H1 (cell line): ENCODE measurements around the gene IQCN. TPM values are rescaled to one million over a fixed set of nuclear protein-coding genes. Genes with fewer than 3 reads are reported as not detected.
A peak's percentile ranks its signal among the peaks of the same experiment; 100 is the strongest.

ENCODE experiments used
- ASH2L ChIP-seq: fragments of 200-600, 300-600 bp; sonication (generic); IDR thresholded peaks from one replicate; pipeline ENCODE4 v1.7.1; 2017; ENCODE audit warnings: low read length
- ATF2 ChIP-seq: IDR thresholded peaks from 2 replicates; pipeline ENCODE4 v1.6.1; 2012; ENCODE audit warnings: low read length, inconsistent platforms
- ATF3 ChIP-seq: IDR thresholded peaks from 2 replicates; pipeline ENCODE4 v1.6.1; 2011; ENCODE audit warnings: low read depth, mild to moderate bottlenecking, low read length; ENCODE audit not compliant: insufficient read depth
- CHD1 ChIP-seq: IDR thresholded peaks from 2 replicates; pipeline ENCODE4 v1.6.1; 2012; ENCODE audit warnings: low read depth, low read length, improper control_type of control experiment
- CREB1 ChIP-seq: IDR thresholded peaks from 2 replicates; pipeline ENCODE4 v1.6.1; 2012; ENCODE audit warnings: inconsistent platforms
- EP300 ChIP-seq, 2 experiments: IDR thresholded peaks; 1 replicate in 1 of 2; 2 replicates in 1 of 2; pipeline ENCODE4 v1.6.1; 2011 to 2012; ENCODE audit warnings: low read depth in 2 of 2, low read length in 2 of 2, mild to moderate bottlenecking in 2 of 2, borderline replicate concordance in 1 of 2, inconsistent platforms in 1 of 2, moderate library complexity in 1 of 2
- EZH2 ChIP-seq: fragments of 200-600 bp; sonication (generic); IDR thresholded peaks from 2 replicates; pipeline ENCODE4 v1.7.1; 2012; ENCODE audit warnings: low read depth, mild to moderate bottlenecking, moderate library complexity, low read length, inconsistent platforms; ENCODE audit not compliant: severe bottlenecking
- GTF2F1 ChIP-seq: IDR thresholded peaks from 2 replicates; pipeline ENCODE4 v1.6.1; 2012; ENCODE audit warnings: low read depth, low read length, improper control_type of control experiment, borderline replicate concordance
- POU5F1 ChIP-seq: IDR thresholded peaks from 2 replicates; pipeline ENCODE4 v1.6.1; 2011; ENCODE audit warnings: low read depth, mild to moderate bottlenecking, low read length, moderate library complexity
- RBBP5 ChIP-seq: IDR thresholded peaks from 2 replicates; pipeline ENCODE4 v1.7.1; 2012; ENCODE audit warnings: low read depth, mild to moderate bottlenecking, inconsistent platforms, low read length, moderate library complexity, borderline replicate concordance
- RFX5 ChIP-seq: IDR thresholded peaks from 2 replicates; pipeline ENCODE4 v1.6.1; 2011; ENCODE audit warnings: low read depth, low read length, improper control_type of control experiment, borderline replicate concordance
- SAP30 ChIP-seq: fragments of 300-600 bp; sonication (generic); IDR thresholded peaks from 2 replicates; pipeline ENCODE4 v1.7.1; 2012; ENCODE audit warnings: low read length, moderate library complexity, mild to moderate bottlenecking, inconsistent platforms; ENCODE audit not compliant: insufficient read depth, insufficient replicate concordance
- SIN3A ChIP-seq, 2 experiments: IDR thresholded peaks in 1 of 2; conservative IDR thresholded peaks in 1 of 2; 2 replicates each; pipeline ENCODE4 v1.6.1; 2011 to 2012; ENCODE audit warnings: low read length in 2 of 2, improper control_type of control experiment in 1 of 2, low read depth in 1 of 2, mild to moderate bottlenecking in 1 of 2
- SIRT6 ChIP-seq: IDR thresholded peaks from one replicate; pipeline ENCODE4 v1.7.1; 2012; ENCODE audit warnings: low read length, inconsistent platforms
- SP1 ChIP-seq: IDR thresholded peaks from 2 replicates; pipeline ENCODE4 v1.6.1; 2011; ENCODE audit warnings: low read depth, low read length
- SP2 ChIP-seq: IDR thresholded peaks from 2 replicates; pipeline ENCODE4 v1.6.1; 2012; ENCODE audit warnings: mild to moderate bottlenecking, low read length, inconsistent platforms
- SUZ12 ChIP-seq: fragments of 200-600 bp; sonication (generic); IDR thresholded peaks from 2 replicates; pipeline ENCODE4 v1.6.1; 2012; ENCODE audit warnings: mild to moderate bottlenecking, inconsistent platforms, low read length, moderate library complexity, mixed read lengths
- ZNF274 ChIP-seq: IDR thresholded peaks from 2 replicates; pipeline ENCODE4 v1.7.0; 2012; ENCODE audit warnings: low read length, borderline replicate concordance; ENCODE audit errors: extremely low read depth
- polyA plus RNA-seq, 7 experiments: library from polyadenylated mRNA; depleted of rRNA in 3 of 7; stranded (reverse) in 5 of 7; unstranded in 2 of 7; fragments of >200 nt in 5 of 7; fragments of 200-250 nt in 2 of 7; gene quantifications; 1 replicate in 5 of 7; 2 replicates in 1 of 7; 4 replicates in 1 of 7; pipeline versions ENCODE4 v1.2.1 to v1.2.3, GENCODE V29; 2011 to 2013; ENCODE audit warnings: missing spikeins in 2 of 7, mixed read lengths in 2 of 7
- total RNA-seq: library from RNA; stranded (reverse); fragmentation: NEBNext Ultra II Directional; extraction: Animal tissue kit (Norgen Biotek cat#: 25700); gene quantifications from 2 replicates; pipeline ENCODE4 v1.2.1, GENCODE V29; 2021
- TF ChIP-seq, protein P1 (sequence below): IDR thresholded peaks from 2 replicates; pipeline ENCODE4 v1.6.1; 2012; ENCODE audit warnings: inconsistent platforms
- TF ChIP-seq, protein P2 (sequence below): IDR thresholded peaks from 2 replicates; pipeline ENCODE4 v1.6.1; 2012; ENCODE audit warnings: inconsistent platforms

IQCN gene
- total and polyA plus RNA-seq, 2 of the 8 experiments (the other 6 are each of a cell fraction or from before 2014, with no cell fraction given) = 0.36 to 1.0 TPM

GRCh38 chr19:18282021-18282787 is 8.0 kb upstream of the IQCN start (continued):
- no peak for TF ChIP-seq EP300 (IDR thresholded peaks at IDR 0.05; ENCODE audit: borderline replicate concordance in 1 of 2, low read depth in 2 of 2, low read length in 2 of 2)
- no peak for TF ChIP-seq EZH2
- TF ChIP-seq GTF2F1 = no peak
- no peak for TF ChIP-seq SP2
- no peak for TF ChIP-seq SP1
- TF ChIP-seq CHD1 = no peak
- no peak for TF ChIP-seq RFX5
- TF ChIP-seq, protein P1, sequence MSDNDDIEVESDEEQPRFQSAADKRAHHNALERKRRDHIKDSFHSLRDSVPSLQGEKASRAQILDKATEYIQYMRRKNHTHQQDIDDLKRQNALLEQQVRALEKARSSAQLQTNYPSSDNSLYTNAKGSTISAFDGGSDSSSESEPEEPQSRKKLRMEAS = peak; percentile 55; the same call in 1 of the 2 replicates
- TF ChIP-seq ZNF274 = no peak
- TF ChIP-seq ATF2 = no peak
- no peak for TF ChIP-seq RBBP5
- TF ChIP-seq, protein P2, sequence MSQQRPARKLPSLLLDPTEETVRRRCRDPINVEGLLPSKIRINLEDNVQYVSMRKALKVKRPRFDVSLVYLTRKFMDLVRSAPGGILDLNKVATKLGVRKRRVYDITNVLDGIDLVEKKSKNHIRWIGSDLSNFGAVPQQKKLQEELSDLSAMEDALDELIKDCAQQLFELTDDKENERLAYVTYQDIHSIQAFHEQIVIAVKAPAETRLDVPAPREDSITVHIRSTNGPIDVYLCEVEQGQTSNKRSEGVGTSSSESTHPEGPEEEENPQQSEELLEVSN = no peak
- TF ChIP-seq SIN3A (conservative IDR thresholded peaks at IDR 0.05 in 1 of 2, IDR thresholded peaks at IDR 0.05 in 1 of 2; ENCODE audit: low read depth in 1 of 2, low read length in 2 of 2) = 0 out of 4 replicates have a peak, but pooled peaks of 1 of the 2 experiments have one; percentile 45
- no peak for TF ChIP-seq SIRT6
- no peak for TF ChIP-seq CREB1
- TF ChIP-seq POU5F1 = no peak
- no peak for TF ChIP-seq SUZ12
- peak; percentile 56 for TF ChIP-seq ASH2L
- no peak for TF ChIP-seq ATF3
- no peak for TF ChIP-seq SAP30
